Fibroblast of mammary gland (primary cell): ENCODE measurements around the gene NID1.
"Not testable (repeated sequence)": the region's sequence is repeated elsewhere in the genome, so short reads cannot be mapped to it uniquely, and the experiment has no call there.

ENCODE experiments used
- DNase-seq: peaks from one replicate; pipeline ENCODE4 v3.0.0-alpha.2; 2010; ENCODE audit warnings: low read depth
- H3K4me3 ChIP-seq: 2 replicates; pipeline ENCODE4 v1.5.1; 2011; ENCODE audit warnings: low read depth, mild to moderate bottlenecking, low read length, moderate library complexity; ENCODE audit not compliant: control insufficient read depth
- TF ChIP-seq, protein P1 (sequence below): conservative IDR thresholded peaks from 2 replicates; pipeline ENCODE4 v1.5.1; 2011; ENCODE audit warnings: low read depth, low read length, inconsistent platforms; ENCODE audit not compliant: control insufficient read depth, insufficient read depth

The NID1 gene

DNA sequence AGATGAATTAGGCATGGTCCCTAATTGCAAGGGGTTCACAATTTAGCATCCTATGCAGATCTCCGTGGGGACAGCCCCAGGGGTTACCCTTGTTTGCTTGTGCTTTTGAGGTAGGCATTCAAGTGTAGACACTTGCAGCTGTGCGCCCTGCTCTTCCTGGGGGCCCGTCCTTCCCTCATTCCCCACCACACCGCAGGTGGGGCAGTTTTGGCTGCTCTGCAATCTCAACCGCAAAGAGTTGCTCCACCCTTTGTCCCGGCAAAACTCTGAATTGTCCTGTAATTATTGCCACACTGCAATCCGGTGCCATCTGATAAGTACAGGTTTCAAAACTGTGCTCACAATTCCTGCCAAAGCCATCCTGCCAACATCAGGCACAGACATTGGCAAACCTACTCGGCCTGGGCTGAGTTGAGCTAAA, 132.8 kb downstream of the NID1 start:
- no peak overlapping the region for H3K4me3 ChIP-seq
- TF ChIP-seq, protein P1, sequence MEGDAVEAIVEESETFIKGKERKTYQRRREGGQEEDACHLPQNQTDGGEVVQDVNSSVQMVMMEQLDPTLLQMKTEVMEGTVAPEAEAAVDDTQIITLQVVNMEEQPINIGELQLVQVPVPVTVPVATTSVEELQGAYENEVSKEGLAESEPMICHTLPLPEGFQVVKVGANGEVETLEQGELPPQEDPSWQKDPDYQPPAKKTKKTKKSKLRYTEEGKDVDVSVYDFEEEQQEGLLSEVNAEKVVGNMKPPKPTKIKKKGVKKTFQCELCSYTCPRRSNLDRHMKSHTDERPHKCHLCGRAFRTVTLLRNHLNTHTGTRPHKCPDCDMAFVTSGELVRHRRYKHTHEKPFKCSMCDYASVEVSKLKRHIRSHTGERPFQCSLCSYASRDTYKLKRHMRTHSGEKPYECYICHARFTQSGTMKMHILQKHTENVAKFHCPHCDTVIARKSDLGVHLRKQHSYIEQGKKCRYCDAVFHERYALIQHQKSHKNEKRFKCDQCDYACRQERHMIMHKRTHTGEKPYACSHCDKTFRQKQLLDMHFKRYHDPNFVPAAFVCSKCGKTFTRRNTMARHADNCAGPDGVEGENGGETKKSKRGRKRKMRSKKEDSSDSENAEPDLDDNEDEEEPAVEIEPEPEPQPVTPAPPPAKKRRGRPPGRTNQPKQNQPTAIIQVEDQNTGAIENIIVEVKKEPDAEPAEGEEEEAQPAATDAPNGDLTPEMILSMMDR: no peak
- no peak for DNase-seq

DNA sequence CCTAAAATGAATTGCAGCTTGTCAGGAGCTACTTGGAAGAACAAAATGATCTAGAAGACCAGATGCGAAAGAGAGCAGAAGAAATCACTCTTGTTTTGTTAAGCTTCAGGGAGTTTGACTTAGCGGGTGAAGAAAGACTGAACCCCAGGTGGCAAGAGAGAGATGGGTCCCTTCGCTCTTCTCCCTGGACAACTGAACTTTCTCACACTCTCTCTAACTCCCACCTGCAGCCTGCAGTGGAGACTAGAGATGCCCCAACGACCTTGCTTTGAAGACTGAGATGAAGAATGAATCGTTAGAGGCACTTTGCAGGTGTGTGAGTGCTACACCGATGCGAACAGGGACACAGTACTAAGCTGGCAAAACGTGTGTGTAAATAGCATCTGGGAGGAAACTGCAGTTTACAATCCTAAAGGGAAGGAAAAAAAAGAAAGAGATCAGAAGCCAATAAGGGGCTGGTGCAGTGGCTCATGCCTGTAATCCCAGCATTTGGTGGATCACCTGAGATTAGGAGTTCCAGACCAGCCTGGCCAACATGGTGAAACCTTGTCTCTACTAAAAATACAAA, 133.6 kb downstream of the NID1 start:
- no peak for DNase-seq
- no peak overlapping the region for H3K4me3 ChIP-seq
- TF ChIP-seq, protein P1: no peak

DNA sequence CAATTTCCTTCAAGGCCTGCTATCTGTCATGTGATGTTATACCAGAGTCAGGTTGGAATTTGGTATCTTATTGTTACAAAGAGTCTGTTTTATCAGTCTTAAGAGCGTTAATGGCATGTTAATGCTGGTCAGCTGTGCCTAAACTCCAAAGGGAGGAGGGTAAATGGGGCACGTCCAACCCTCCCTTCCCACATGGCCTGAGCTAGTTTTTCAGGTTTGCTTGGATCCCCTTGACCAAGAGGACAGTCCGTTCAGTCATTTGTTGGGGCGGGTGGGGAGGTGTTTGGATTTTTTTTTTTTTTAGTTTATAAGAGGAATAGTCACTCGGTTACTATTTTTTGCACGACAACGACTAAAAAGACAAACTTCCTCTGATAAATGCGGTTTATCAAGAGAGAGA, 134.3 kb downstream of the NID1 start:
- TF ChIP-seq, protein P1: no peak
- H3K4me3 ChIP-seq: no peak overlapping the region
- no peak for DNase-seq

DNA sequence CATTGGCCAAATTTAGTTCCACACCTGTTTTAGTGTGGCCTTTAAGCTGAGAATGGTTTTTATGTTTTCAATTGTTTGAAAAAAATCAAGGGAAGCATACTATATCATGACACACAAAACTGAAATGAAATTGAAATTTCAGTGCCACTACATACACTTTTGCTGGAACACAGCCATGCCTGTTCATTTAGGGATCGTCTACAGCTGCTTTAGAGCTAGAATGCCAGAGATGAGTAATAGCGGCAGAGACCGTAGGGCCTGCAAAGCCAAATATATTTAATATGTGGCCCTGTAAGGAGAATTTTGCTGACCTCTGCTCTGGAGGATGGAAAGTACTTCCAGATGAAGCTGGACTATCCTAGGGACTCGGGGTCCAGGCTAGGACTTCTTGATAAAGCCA, 135.7 kb downstream of the NID1 start:
- no peak overlapping the region for H3K4me3 ChIP-seq
- peak; percentile 40 for DNase-seq
- TF ChIP-seq, protein P1: no peak

DNA sequence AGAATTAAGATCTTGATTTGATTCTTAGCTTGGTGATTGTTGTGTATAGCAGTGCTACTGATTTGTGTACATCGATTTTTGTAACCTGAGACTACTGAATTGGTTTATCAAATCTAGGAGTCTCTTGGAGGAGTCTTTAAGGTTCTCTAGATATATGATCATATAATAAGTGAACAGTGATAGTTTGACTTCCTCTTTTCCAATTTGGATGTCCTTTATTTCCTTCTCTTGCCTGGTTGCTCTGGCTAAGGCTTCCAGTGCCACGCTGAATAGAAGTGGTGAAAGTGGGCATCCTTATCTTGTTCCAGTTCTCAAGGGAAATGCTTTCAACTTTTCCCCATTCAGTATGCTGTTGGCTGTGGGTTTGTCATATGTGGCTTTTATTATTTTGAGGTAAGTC, 136.7 kb downstream of the NID1 start:
- no peak for DNase-seq
- TF ChIP-seq, protein P1: no peak
- no peak overlapping the region for H3K4me3 ChIP-seq

DNA sequence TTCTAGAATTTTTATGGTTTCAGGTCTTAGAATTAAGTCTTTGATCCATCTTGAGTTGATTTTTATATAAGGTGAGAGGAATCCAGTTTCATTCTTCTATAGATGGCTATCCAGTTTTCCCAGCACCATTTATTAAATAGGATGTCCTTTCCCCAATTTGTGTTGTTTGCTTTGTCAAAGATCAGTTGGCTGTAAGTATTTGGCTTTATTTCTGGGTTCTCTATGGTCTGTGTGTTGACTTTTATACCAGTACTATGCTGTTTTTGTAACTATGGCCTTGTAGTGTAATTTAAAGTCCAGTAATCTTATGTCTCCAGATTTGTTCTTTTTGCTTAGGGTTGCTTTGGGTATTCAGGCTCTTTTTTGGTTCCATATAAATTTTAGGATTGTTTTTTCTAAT, 137.3 kb downstream of the NID1 start:
- not testable (repeated sequence) for H3K4me3 ChIP-seq, DNase-seq
